H1 (cell line): ENCODE data around the gene DRD1. TPM values are rescaled to one million over a fixed set of nuclear protein-coding genes. Genes with fewer than 3 reads are reported as not detected.

ENCODE experiments used
- CTCF ChIA-PET: fragments of 300-600 bp; sonication (Branson Sonifier 250); formaldehyde crosslinking; loops from one replicate; lab custom pipeline; 2021; ENCODE audit not compliant: partially characterized antibody; lab: Charles Lee
- POLR2A ChIA-PET: fragments of 300-600 bp; sonication (Branson Sonifier 250); formaldehyde crosslinking; loops from one replicate; lab custom pipeline; 2021; ENCODE audit warnings: inconsistent platforms; ENCODE audit not compliant: partially characterized antibody; lab: Charles Lee
- DNase-seq, 2 experiments: peaks; one replicate each; pipeline versions ENCODE4 v3.0.0 to v3.0.0-alpha.2; 2010 to 2022; ENCODE audit warnings: low spot score in 2 of 2, low read depth in 1 of 2, mixed read lengths in 1 of 2
- FAIRE-seq: peaks from 2 replicates; lab custom pipeline; 2011; peaks lifted over from hg19 to GRCh38; lab: Jason Lieb, UNC
- H2AFZ ChIP-seq: 2 replicates; pipeline ENCODE4 v1.8.1; 2012; ENCODE audit warnings: low read length, inconsistent platforms
- H2AK5ac ChIP-seq: 2 replicates; pipeline ENCODE4 v1.6.1; 2013; ENCODE audit warnings: low read depth, low read length
- H2BK120ac ChIP-seq: replicated peaks from 2 replicates; pipeline ENCODE3; 2013; ENCODE audit warnings: low read depth, low read length, inconsistent platforms
- H2BK12ac ChIP-seq: 2 replicates; pipeline ENCODE4 v1.6.1; 2013; ENCODE audit warnings: low read depth, low read length
- H2BK15ac ChIP-seq: 2 replicates; pipeline ENCODE4 v1.6.1; 2013; ENCODE audit warnings: low read length
- H2BK20ac ChIP-seq: 2 replicates; pipeline ENCODE4 v1.6.1; 2013; ENCODE audit warnings: low read length
- H2BK5ac ChIP-seq: 2 replicates; pipeline ENCODE4 v1.6.1; 2013; ENCODE audit warnings: low read depth, low read length
- H3K14ac ChIP-seq: 2 replicates; pipeline ENCODE4 v1.6.1; 2013; ENCODE audit warnings: inconsistent platforms; ENCODE audit not compliant: insufficient read length
- H3K18ac ChIP-seq: 2 replicates; pipeline ENCODE4 v1.6.1; 2013; ENCODE audit warnings: low read length; ENCODE audit errors: extremely low read depth
- H3K23ac ChIP-seq: 2 replicates; pipeline ENCODE4 v1.6.1; 2013; ENCODE audit warnings: inconsistent platforms; ENCODE audit not compliant: insufficient read length
- H3K23me2 ChIP-seq: 2 replicates; pipeline ENCODE4 v1.6.1; 2013; ENCODE audit warnings: low read depth, low read length
- H3K27ac ChIP-seq: 2 replicates; pipeline ENCODE4 v1.6.1; 2011; ENCODE audit warnings: low read depth, low read length, inconsistent platforms
- H3K27me3 ChIP-seq, 4 experiments: replicated peaks in 1 of 4; 1 replicate in 1 of 4; 2 replicates in 3 of 4; pipeline versions ENCODE4 v1.6.1 to v1.8.1; 2011 to 2013; ENCODE audit warnings: low read length in 3 of 4, mild to moderate bottlenecking in 3 of 4, inconsistent platforms in 2 of 4, mixed read lengths in 2 of 4, moderate library complexity in 1 of 4; ENCODE audit not compliant: control insufficient read depth in 3 of 4, insufficient read depth in 3 of 4; ENCODE audit errors: extremely low read depth in 1 of 4
- H3K36me3 ChIP-seq, 4 experiments: 2 replicates each; pipeline versions ENCODE4 v1.6.1 to v1.8.1; 2011 to 2013; ENCODE audit warnings: mild to moderate bottlenecking in 4 of 4, low read length in 3 of 4, moderate library complexity in 2 of 4, control low read depth in 1 of 4, inconsistent platforms in 1 of 4; ENCODE audit not compliant: insufficient read depth in 4 of 4, control insufficient read depth in 2 of 4
- H3K4ac ChIP-seq: replicated peaks from 2 replicates; pipeline ENCODE3; 2013; ENCODE audit warnings: low read length, low read depth, mixed read lengths, inconsistent platforms; ENCODE audit not compliant: insufficient read length
- H3K4me1 ChIP-seq, 4 experiments: replicated peaks in 1 of 4; 1 replicate in 1 of 4; 2 replicates in 3 of 4; pipeline versions ENCODE4 v1.6.1 to v1.8.1; 2011 to 2013; ENCODE audit warnings: low read length in 3 of 4, inconsistent platforms in 2 of 4, mixed read lengths in 1 of 4; ENCODE audit not compliant: insufficient read depth in 4 of 4, control insufficient read depth in 3 of 4
- H3K4me2 ChIP-seq, 2 experiments: 2 replicates each; pipeline versions ENCODE4 v1.6.1 to v1.8.1; 2011 to 2013; ENCODE audit warnings: low read depth in 2 of 2, low read length in 2 of 2, control low read depth in 1 of 2, inconsistent platforms in 1 of 2, mild to moderate bottlenecking in 1 of 2; ENCODE audit not compliant: insufficient read depth in 1 of 2
- H3K4me3 ChIP-seq, 4 experiments: fragments of 200-600, 300-600 bp in 1 of 4; sonication (generic), shearing (Covaris generic), sonication (Bioruptor Twin) in 1 of 4; 2 replicates each; pipeline versions ENCODE4 v1.5.1 to v1.8.1; 2011 to 2016; ENCODE audit warnings: low read length in 4 of 4, low read depth in 3 of 4, control low read depth in 2 of 4, inconsistent platforms in 2 of 4, mild to moderate bottlenecking in 2 of 4, mixed read lengths in 1 of 4, moderate library complexity in 1 of 4; ENCODE audit not compliant: insufficient read depth in 2 of 4; ENCODE audit errors: extremely low read depth in 1 of 4
- H3K56ac ChIP-seq: replicated peaks from 2 replicates; pipeline ENCODE3; 2013; ENCODE audit warnings: low read depth, mild to moderate bottlenecking, mixed read lengths, low read length, inconsistent platforms; ENCODE audit not compliant: insufficient read length
- H3K79me1 ChIP-seq: 2 replicates; pipeline ENCODE4 v1.6.1; 2013; ENCODE audit warnings: low read depth, low read length, control low read depth
- H3K79me2 ChIP-seq, 2 experiments: 2 replicates each; pipeline versions ENCODE4 v1.6.1 to v1.8.1; 2012 to 2013; ENCODE audit warnings: low read length in 2 of 2, mild to moderate bottlenecking in 2 of 2, inconsistent platforms in 1 of 2; ENCODE audit not compliant: insufficient read depth in 2 of 2, control insufficient read depth in 1 of 2
- H3K9ac ChIP-seq, 4 experiments: replicated peaks in 1 of 4; 1 replicate in 1 of 4; 2 replicates in 3 of 4; pipeline versions ENCODE4 v1.6.1 to v1.8.1; 2011 to 2013; ENCODE audit warnings: low read depth in 3 of 4, low read length in 3 of 4, control low read depth in 2 of 4, mild to moderate bottlenecking in 2 of 4, moderate library complexity in 2 of 4, inconsistent platforms in 1 of 4; ENCODE audit errors: extremely low read depth in 1 of 4
- H3K9me3 ChIP-seq, 2 experiments: 2 replicates each; pipeline versions ENCODE4 v1.6.1 to v1.8.1; 2012 to 2013; ENCODE audit warnings: mild to moderate bottlenecking in 2 of 2, moderate library complexity in 2 of 2, control low read depth in 1 of 2, inconsistent platforms in 1 of 2, low read depth in 1 of 2, low read length in 1 of 2, mixed read lengths in 1 of 2; ENCODE audit not compliant: insufficient read depth in 2 of 2
- H4K20me1 ChIP-seq, 2 experiments: replicated peaks in 1 of 2; 2 replicates each; pipeline versions ENCODE3 to v1.8.1; 2011 to 2013; ENCODE audit warnings: inconsistent platforms in 2 of 2, low read length in 2 of 2, mild to moderate bottlenecking in 1 of 2; ENCODE audit not compliant: insufficient read depth in 2 of 2, control insufficient read depth in 1 of 2
- H4K5ac ChIP-seq: 2 replicates; pipeline ENCODE4 v1.6.1; 2013; ENCODE audit warnings: low read length, low read depth, mixed read lengths, inconsistent platforms; ENCODE audit not compliant: insufficient read length
- H4K8ac ChIP-seq: 2 replicates; pipeline ENCODE4 v1.8.0; 2013; ENCODE audit warnings: mild to moderate bottlenecking, moderate library complexity, low read length, inconsistent platforms; ENCODE audit not compliant: insufficient read depth; ENCODE audit errors: extremely low read depth
- H4K91ac ChIP-seq: replicated peaks from 2 replicates; pipeline ENCODE3; 2013; ENCODE audit warnings: low read length, mixed read lengths, inconsistent platforms; ENCODE audit not compliant: insufficient read length
- BCL11A ChIP-seq, 2 experiments: IDR thresholded peaks; one replicate each; pipeline ENCODE4 v1.6.1; 2011; ENCODE audit warnings: low read depth in 2 of 2, low read length in 2 of 2, mild to moderate bottlenecking in 2 of 2
- BRCA1 ChIP-seq: IDR thresholded peaks from 2 replicates; pipeline ENCODE4 v1.6.1; 2012; ENCODE audit warnings: low read depth, low read length, improper control_type of control experiment
- CHD2 ChIP-seq: IDR thresholded peaks from 2 replicates; pipeline ENCODE4 v1.6.1; 2012; ENCODE audit warnings: low read length, improper control_type of control experiment
- NRF1 ChIP-seq: IDR thresholded peaks from 2 replicates; pipeline ENCODE4 v1.6.1; 2011; ENCODE audit warnings: mild to moderate bottlenecking, low read depth, low read length, improper control_type of control experiment
- TCF12 ChIP-seq: IDR thresholded peaks from 2 replicates; pipeline ENCODE4 v1.6.1; 2011; ENCODE audit warnings: low read depth, mild to moderate bottlenecking, low read length
- WGBS, 2 experiments: shearing (Covaris generic) in 1 of 2; methylation state at CpG; one replicate each; pipeline versions ENCODE4 v1.1.6 to v1.1.7; 2013 to 2015; ENCODE audit warnings: low lambda C conversion rate in 2 of 2, mixed read lengths in 2 of 2, inconsistent platforms in 1 of 2, low coverage in 1 of 2, missing lambda C conversion rate in 1 of 2; ENCODE audit not compliant: insufficient replicate concordance in 2 of 2, insufficient coverage in 1 of 2, insufficient read length in 1 of 2; ENCODE audit errors: extremely low coverage in 1 of 2, missing lambda C conversion rate in 1 of 2; 5-methylcytosine and 5-hydroxymethylcytosine counted together
- polyA plus RNA-seq, 7 experiments: library from polyadenylated mRNA; depleted of rRNA in 3 of 7; stranded (reverse) in 5 of 7; unstranded in 2 of 7; fragments of >200 nt in 5 of 7; fragments of 200-250 nt in 2 of 7; gene quantifications; 1 replicate in 5 of 7; 2 replicates in 1 of 7; 4 replicates in 1 of 7; pipeline versions ENCODE4 v1.2.1 to v1.2.3, GENCODE V29; 2011 to 2013; ENCODE audit warnings: missing spikeins in 2 of 7, mixed read lengths in 2 of 7
- total RNA-seq: library from RNA; stranded (reverse); fragmentation: NEBNext Ultra II Directional; extraction: Animal tissue kit (Norgen Biotek cat#: 25700); gene quantifications from 2 replicates; pipeline ENCODE4 v1.2.1, GENCODE V29; 2021

Gene DRD1
- total and polyA plus RNA-seq, 2 of the 8 experiments (the other 6 are each of a cell fraction or from before 2014, with no cell fraction given) = 0.03 to 0.19 TPM

DNA sequence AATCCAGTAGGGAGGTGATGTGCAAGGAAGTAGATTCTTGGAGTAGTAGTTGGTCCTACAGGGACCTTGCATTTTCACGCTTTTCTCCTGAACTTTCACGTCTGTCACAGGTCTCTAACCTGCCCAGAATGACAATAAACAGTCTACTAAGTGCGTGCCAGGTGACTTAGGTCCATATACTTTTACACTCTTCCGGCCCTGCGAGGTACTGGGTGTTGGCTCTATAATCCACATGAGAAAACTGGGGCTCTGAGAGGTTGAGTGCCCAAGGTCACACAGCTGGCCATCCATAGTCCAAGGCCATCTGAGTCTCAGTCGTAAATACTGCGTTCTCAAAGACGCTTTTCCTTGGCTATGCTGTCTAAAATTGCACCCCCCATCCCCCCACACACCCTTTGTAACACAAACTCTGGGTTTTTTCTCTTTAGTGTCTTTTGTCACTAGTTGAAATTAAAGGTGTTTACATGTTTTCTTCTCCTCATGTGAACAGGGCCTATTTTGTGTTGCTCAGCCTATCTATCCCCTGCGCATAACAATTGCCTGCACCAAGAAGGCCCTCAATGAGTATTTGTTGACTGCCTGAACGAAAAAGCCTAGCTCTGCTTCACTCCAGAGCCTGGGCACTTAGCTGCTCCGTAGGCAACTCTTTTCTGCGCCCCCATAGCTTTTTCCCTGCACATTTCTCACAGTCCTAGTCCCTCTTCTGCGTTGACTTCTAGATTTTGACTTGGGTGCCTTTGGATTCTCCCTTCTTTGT is 35.3 kb upstream of the DRD1 start:
- Histone ChIP-seq H3K18ac (peak overlapping the region; percentile 78), H2AK5ac (no peak overlapping the region), H3K79me2 (peaks cover 12 to 54% of the 10 kb centered on the region in 2 experiments), H2AFZ (no peak overlapping the region), H3K23me2 (peaks cover 12% of the 10 kb centered on the region), H4K5ac (no peak overlapping the region), H2BK15ac (0 out of 2 replicates have a peak overlapping the region, but pooled peaks have one; percentile 6), H3K14ac (no peak overlapping the region), H3K27ac (0 out of 2 replicates have a peak overlapping the region, but pooled peaks have one; percentile 61), H2BK5ac (no peak overlapping the region), H4K20me1 (peaks cover 15 to 22% of the 10 kb centered on the region in 2 experiments), H2BK120ac (no peak overlapping the region), H3K27me3 (peaks cover 0 to 6% (median 2%) of the 10 kb centered on the region in 4 experiments; a peak in 2 of 7 replicates), H3K9ac (peak overlapping the region in 3 of 4 experiments; percentile 71 to 78 (median 78); a peak in 6 of 7 replicates), H3K4me1 (peaks cover 2 to 6% (median 4%) of the 10 kb centered on the region in 4 experiments; a peak in 6 of 7 replicates), H3K56ac (peak overlapping the region; percentile 34), H2BK20ac (no peak overlapping the region), H4K8ac (peak overlapping the region; percentile 94; the same call in 1 of the 2 replicates), H3K4ac (peak overlapping the region; percentile 25), H2BK12ac (no peak overlapping the region; the same call in 1 of the 2 replicates), H3K4me3 (peak overlapping the region; percentile 74 to 98 (median 88)), H4K91ac (no peak overlapping the region), H3K9me3 (no peaks in the 10 kb centered on the region), H3K4me2 (peak overlapping the region; percentile 78 to 99), H3K23ac (no peak overlapping the region), H3K36me3 (peaks cover 2 to 14% (median 9%) of the 10 kb centered on the region in 4 experiments; a peak in 6 of 8 replicates), H3K79me1 (peaks cover 13% of the 10 kb centered on the region)
- DNase-seq (no peak), FAIRE-seq (no peak)
- ChIA-PET POLR2A (interaction anchor here (0.9 to 1.6 kb wide), 5 partner anchors 10 to 36 kb away, joined by 3 to 7 read pairs (median 3); partner anchors contain the start of gene DRD1), CTCF (interaction anchor here (0.6 to 1.7 kb wide), 4 partner anchors 13 to 612 kb away, joined by 3 to 7 read pairs (median 4); no protein-coding TSS in a partner anchor)
- 32% methylated on average over 13 of the region's 13 CpGs; no CpG with 5 or more reads in 1 of the 2 experiments for WGBS, 2 experiments
- TF ChIP-seq TCF12 (no peak), BCL11A (IDR thresholded peaks at IDR 0.05; ENCODE audit: low read depth in 2 of 2, low read length in 2 of 2) (no peak), BRCA1 (no peak), NRF1 (no peak), CHD2 (no peak)
